GM23338 (cell line): ENCODE measurements around the gene IGSF5. TPM values are rescaled to one million over a fixed set of nuclear protein-coding genes. Genes with fewer than 3 reads are reported as not detected.

ENCODE experiments used
- ATAC-seq: fragments of 200-7000 bp; cut with Tn5 transposase; 3 replicates; pipeline ENCODE4 v1.9.1; 2020
- DNase-seq: peaks from one replicate; pipeline ENCODE4 v3.0.0-alpha.2; 2015; ENCODE audit warnings: low spot score
- H2AFZ ChIP-seq: fragments of 200-600 bp; sonication (generic); 2 replicates; pipeline ENCODE4 v1.8.0; 2016; ENCODE audit warnings: antibody characterized with exemption, mild to moderate bottlenecking, moderate library complexity
- H3F3A ChIP-seq: fragments of 200-600 bp; sonication (generic); replicated peaks from 2 replicates; pipeline ENCODE4 v1.8.0; 2017; ENCODE audit warnings: antibody characterized with exemption, mixed run types, low read depth
- H3K27ac ChIP-seq: fragments of 200-600 bp; sonication (generic); 2 replicates; pipeline ENCODE4 v1.6.1; 2016; ENCODE audit warnings: low read depth
- H3K27me3 ChIP-seq: fragments of 200-600 bp; sonication (generic); 2 replicates; pipeline ENCODE4 v1.8.0; 2016; ENCODE audit warnings: mild to moderate bottlenecking, mixed run types, moderate library complexity; ENCODE audit not compliant: insufficient read depth
- H3K36me3 ChIP-seq: fragments of 200-600 bp; sonication (generic); 2 replicates; pipeline ENCODE4 v1.8.0; 2016; ENCODE audit warnings: mild to moderate bottlenecking; ENCODE audit not compliant: insufficient read depth
- H3K4me1 ChIP-seq: fragments of 200-600 bp; sonication (generic); 2 replicates; pipeline ENCODE4 v1.8.0; 2016; ENCODE audit warnings: mild to moderate bottlenecking, moderate library complexity; ENCODE audit not compliant: insufficient read depth
- H3K4me2 ChIP-seq: fragments of 200-600 bp; sonication (generic); 2 replicates; pipeline ENCODE4 v1.7.1; 2017; ENCODE audit warnings: mixed run types
- H3K4me3 ChIP-seq: fragments of 200-600 bp; sonication (generic); 2 replicates; pipeline ENCODE4 v1.6.1; 2016; ENCODE audit warnings: mixed run types
- H3K79me2 ChIP-seq: fragments of 200-600 bp; sonication (generic); replicated peaks from 2 replicates; pipeline ENCODE4 v1.8.0; 2017; ENCODE audit warnings: mild to moderate bottlenecking; ENCODE audit not compliant: insufficient read depth
- H3K9me2 ChIP-seq: fragments of 200-600 bp; sonication (generic); 2 replicates; pipeline ENCODE4 v1.8.0; 2017; ENCODE audit not compliant: insufficient read depth
- H4K20me1 ChIP-seq: fragments of 200-600 bp; sonication (generic); replicated peaks from 2 replicates; pipeline ENCODE4 v1.8.0; 2017; ENCODE audit warnings: mild to moderate bottlenecking; ENCODE audit not compliant: insufficient read depth
- H3K27ac Mint-ChIP-seq: 2 replicates; pipeline ENCODE4 v1.8.0; 2020; ENCODE audit warnings: inconsistent platforms, mild to moderate bottlenecking, moderate library complexity, mixed read lengths
- H3K27me3 Mint-ChIP-seq: 3 replicates; pipeline ENCODE4 v1.8.0; 2022; ENCODE audit warnings: low read depth, mild to moderate bottlenecking, moderate library complexity, mixed read lengths, inconsistent platforms; ENCODE audit not compliant: insufficient read depth, poor library complexity
- H3K36me3 Mint-ChIP-seq: 3 replicates; pipeline ENCODE4 v1.8.0; 2021; ENCODE audit warnings: low read depth, mild to moderate bottlenecking, inconsistent platforms, moderate library complexity, mixed read lengths
- H3K4me1 Mint-ChIP-seq: 3 replicates; pipeline ENCODE4 v1.8.0; 2020; ENCODE audit warnings: mild to moderate bottlenecking, inconsistent platforms, mixed read lengths
- H3K4me3 Mint-ChIP-seq: 3 replicates; pipeline ENCODE4 v1.8.0; 2021; ENCODE audit warnings: moderate library complexity, mild to moderate bottlenecking, inconsistent platforms, mixed read lengths
- H3K9me3 Mint-ChIP-seq: 3 replicates; pipeline ENCODE4 v1.8.0; 2020; ENCODE audit warnings: moderate library complexity, mild to moderate bottlenecking, inconsistent platforms, mixed read lengths
- CREB1 ChIP-seq: fragments of 250-450 bp; sonication (Bioruptor Pico); IDR thresholded peaks from 2 replicates; pipeline ENCODE4 v1.5.0; 2020; ENCODE audit warnings: low read depth, mild to moderate bottlenecking, moderate library complexity
- EZH2 ChIP-seq: fragments of 200-600 bp; sonication (generic); IDR thresholded peaks from one replicate; pipeline ENCODE4 v1.8.0; 2017; ENCODE audit warnings: antibody characterized with exemption, mild to moderate bottlenecking, low read depth; ENCODE audit not compliant: unreplicated experiment
- EZH2phosphoT487 ChIP-seq: fragments of 200-600 bp; sonication (generic); IDR thresholded peaks from one replicate; pipeline ENCODE4 v1.8.1; 2018; ENCODE audit warnings: antibody characterized with exemption; ENCODE audit not compliant: unreplicated experiment
- JUNB ChIP-seq: IDR thresholded peaks from one replicate; pipeline ENCODE4 v1.6.1; 2016; ENCODE audit warnings: antibody characterized with exemption; ENCODE audit not compliant: unreplicated experiment
- NANOG ChIP-seq: IDR thresholded peaks from 2 replicates; pipeline ENCODE4 v1.6.1; 2016; ENCODE audit warnings: antibody characterized with exemption, borderline replicate concordance
- POLR2AphosphoS5 ChIP-seq: IDR thresholded peaks from 2 replicates; pipeline ENCODE4 v1.6.1; 2016; ENCODE audit warnings: antibody characterized with exemption, low read depth
- STAT1 ChIP-seq: IDR thresholded peaks from one replicate; pipeline ENCODE4 v1.6.1; 2016; ENCODE audit warnings: antibody characterized with exemption; ENCODE audit not compliant: unreplicated experiment
- ZNF114 ChIP-seq: fragments of 250-450 bp; sonication (Bioruptor Pico); IDR thresholded peaks from 2 replicates; pipeline ENCODE4 v1.5.0; 2020; ENCODE audit warnings: mild to moderate bottlenecking, moderate library complexity
- ZNF331 ChIP-seq: fragments of 250-450 bp; sonication (Bioruptor Pico); IDR thresholded peaks from 2 replicates; pipeline ENCODE4 v1.5.0; 2020; ENCODE audit warnings: low read depth, mild to moderate bottlenecking, moderate library complexity
- polyA plus RNA-seq: library from polyadenylated mRNA; unstranded; fragments of >200 nt; fragmentation: Nextera tagmentation; extraction: Ambion mirVana; gene quantifications from 2 replicates; pipeline ENCODE4 v1.2.1, GENCODE V29; 2016
- total RNA-seq: library from RNA; depleted of rRNA; stranded (reverse); fragments of >200 nt; shearing (Covaris generic); gene quantifications from 2 replicates; pipeline ENCODE4 v1.2.3, GENCODE V29; 2014
- TF ChIP-seq, protein P1 (sequence below): fragments of 250-450 bp; sonication (Bioruptor Pico); IDR thresholded peaks from 2 replicates; pipeline ENCODE4 v1.5.0; 2020; ENCODE audit warnings: mild to moderate bottlenecking, moderate library complexity
- TF ChIP-seq, protein P2 (sequence below), 2 experiments: fragments of 200-600 bp in 1 of 2; sonication (generic) in 1 of 2; conservative IDR thresholded peaks; 2 replicates each; pipeline versions ENCODE4 v1.5.1 to v1.6.1; 2016 to 2017; ENCODE audit warnings: antibody characterized with exemption in 2 of 2, low read depth in 2 of 2, mild to moderate bottlenecking in 2 of 2, moderate library complexity in 1 of 2
- TF ChIP-seq, protein P3 (sequence below): IDR thresholded peaks from 2 replicates; pipeline ENCODE4 v1.6.1; 2016; ENCODE audit warnings: antibody characterized with exemption

The IGSF5 gene
- total and polyA plus RNA-seq, 2 experiments from 2014 or later = 4.4 to 10.1 TPM

DNA sequence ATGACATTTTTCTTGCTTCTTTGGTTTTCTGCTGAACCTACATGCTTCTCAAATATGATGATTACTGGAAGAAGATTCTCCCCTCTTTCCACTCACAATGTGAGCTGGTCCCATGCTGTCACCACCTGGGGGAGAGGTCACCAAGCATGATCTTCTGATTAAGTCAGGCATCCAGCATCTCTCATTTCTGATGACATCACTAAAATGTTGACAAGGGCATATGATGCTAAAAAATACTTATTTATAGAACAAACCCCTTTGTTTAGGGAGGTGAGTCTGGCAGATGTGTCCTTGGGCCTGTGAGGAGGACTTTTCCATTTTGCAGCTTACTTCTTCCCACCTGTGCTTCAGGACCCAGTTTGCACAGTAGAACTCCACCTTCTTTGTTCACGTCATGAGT lies 80.3 kb downstream of the IGSF5 start:
- H2AFZ ChIP-seq = no peak overlapping the region
- no peak for ATAC-seq

DNA sequence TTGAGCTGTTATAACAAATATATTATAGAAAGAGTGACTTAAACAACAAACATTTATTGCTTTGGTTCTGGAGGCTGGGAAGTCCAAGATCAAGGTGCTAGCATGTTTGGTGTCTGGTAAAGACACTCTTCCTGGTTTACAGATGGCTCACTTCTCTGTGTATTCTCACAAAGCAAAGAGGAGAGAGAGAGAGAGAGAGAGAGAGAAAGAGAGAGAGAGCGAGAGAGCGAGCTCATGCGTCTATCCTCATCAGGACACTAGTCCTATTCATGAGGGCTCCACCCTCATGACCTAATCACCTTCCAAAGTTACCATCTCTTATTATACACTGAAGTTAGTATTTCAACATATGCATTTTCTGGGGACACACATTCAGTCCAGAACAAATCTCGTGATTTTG lies 89.6 kb downstream of the IGSF5 start:
- Histone ChIP-seq H3K36me3 (no peaks in the 10 kb centered on the region), H4K20me1 (no peaks in the 10 kb centered on the region), H3K9me2 (no peaks in the 10 kb centered on the region), H3K79me2 (no peaks in the 10 kb centered on the region), H3K4me1 (no peaks in the 10 kb centered on the region), H3K27ac (no peak overlapping the region), H3K4me3 (no peak overlapping the region), H3K27me3 (no peaks in the 10 kb centered on the region), H3K4me2 (no peak overlapping the region), H2AFZ (no peak overlapping the region), H3F3A (no peaks in the 10 kb centered on the region)
- no peak for ATAC-seq
- no peak for DNase-seq
- H3K27me3 Mint-ChIP-seq = no peaks in the 10 kb centered on the region
- no peaks in the 10 kb centered on the region for H3K36me3 Mint-ChIP-seq
- 0 out of 3 replicates have a peak, but pooled peaks cover 3% of the 10 kb centered on the region for H3K4me1 Mint-ChIP-seq
- H3K9me3 Mint-ChIP-seq = no peaks in the 10 kb centered on the region
- H3K4me3 Mint-ChIP-seq = no peak overlapping the region
- H3K27ac Mint-ChIP-seq = no peak overlapping the region
- no peak for TF ChIP-seq NANOG
- no peak for TF ChIP-seq JUNB
- TF ChIP-seq EZH2phosphoT487 = no peak
- TF ChIP-seq CREB1 (CRISPR knock-in tag) = no peak
- TF ChIP-seq, protein P1, sequence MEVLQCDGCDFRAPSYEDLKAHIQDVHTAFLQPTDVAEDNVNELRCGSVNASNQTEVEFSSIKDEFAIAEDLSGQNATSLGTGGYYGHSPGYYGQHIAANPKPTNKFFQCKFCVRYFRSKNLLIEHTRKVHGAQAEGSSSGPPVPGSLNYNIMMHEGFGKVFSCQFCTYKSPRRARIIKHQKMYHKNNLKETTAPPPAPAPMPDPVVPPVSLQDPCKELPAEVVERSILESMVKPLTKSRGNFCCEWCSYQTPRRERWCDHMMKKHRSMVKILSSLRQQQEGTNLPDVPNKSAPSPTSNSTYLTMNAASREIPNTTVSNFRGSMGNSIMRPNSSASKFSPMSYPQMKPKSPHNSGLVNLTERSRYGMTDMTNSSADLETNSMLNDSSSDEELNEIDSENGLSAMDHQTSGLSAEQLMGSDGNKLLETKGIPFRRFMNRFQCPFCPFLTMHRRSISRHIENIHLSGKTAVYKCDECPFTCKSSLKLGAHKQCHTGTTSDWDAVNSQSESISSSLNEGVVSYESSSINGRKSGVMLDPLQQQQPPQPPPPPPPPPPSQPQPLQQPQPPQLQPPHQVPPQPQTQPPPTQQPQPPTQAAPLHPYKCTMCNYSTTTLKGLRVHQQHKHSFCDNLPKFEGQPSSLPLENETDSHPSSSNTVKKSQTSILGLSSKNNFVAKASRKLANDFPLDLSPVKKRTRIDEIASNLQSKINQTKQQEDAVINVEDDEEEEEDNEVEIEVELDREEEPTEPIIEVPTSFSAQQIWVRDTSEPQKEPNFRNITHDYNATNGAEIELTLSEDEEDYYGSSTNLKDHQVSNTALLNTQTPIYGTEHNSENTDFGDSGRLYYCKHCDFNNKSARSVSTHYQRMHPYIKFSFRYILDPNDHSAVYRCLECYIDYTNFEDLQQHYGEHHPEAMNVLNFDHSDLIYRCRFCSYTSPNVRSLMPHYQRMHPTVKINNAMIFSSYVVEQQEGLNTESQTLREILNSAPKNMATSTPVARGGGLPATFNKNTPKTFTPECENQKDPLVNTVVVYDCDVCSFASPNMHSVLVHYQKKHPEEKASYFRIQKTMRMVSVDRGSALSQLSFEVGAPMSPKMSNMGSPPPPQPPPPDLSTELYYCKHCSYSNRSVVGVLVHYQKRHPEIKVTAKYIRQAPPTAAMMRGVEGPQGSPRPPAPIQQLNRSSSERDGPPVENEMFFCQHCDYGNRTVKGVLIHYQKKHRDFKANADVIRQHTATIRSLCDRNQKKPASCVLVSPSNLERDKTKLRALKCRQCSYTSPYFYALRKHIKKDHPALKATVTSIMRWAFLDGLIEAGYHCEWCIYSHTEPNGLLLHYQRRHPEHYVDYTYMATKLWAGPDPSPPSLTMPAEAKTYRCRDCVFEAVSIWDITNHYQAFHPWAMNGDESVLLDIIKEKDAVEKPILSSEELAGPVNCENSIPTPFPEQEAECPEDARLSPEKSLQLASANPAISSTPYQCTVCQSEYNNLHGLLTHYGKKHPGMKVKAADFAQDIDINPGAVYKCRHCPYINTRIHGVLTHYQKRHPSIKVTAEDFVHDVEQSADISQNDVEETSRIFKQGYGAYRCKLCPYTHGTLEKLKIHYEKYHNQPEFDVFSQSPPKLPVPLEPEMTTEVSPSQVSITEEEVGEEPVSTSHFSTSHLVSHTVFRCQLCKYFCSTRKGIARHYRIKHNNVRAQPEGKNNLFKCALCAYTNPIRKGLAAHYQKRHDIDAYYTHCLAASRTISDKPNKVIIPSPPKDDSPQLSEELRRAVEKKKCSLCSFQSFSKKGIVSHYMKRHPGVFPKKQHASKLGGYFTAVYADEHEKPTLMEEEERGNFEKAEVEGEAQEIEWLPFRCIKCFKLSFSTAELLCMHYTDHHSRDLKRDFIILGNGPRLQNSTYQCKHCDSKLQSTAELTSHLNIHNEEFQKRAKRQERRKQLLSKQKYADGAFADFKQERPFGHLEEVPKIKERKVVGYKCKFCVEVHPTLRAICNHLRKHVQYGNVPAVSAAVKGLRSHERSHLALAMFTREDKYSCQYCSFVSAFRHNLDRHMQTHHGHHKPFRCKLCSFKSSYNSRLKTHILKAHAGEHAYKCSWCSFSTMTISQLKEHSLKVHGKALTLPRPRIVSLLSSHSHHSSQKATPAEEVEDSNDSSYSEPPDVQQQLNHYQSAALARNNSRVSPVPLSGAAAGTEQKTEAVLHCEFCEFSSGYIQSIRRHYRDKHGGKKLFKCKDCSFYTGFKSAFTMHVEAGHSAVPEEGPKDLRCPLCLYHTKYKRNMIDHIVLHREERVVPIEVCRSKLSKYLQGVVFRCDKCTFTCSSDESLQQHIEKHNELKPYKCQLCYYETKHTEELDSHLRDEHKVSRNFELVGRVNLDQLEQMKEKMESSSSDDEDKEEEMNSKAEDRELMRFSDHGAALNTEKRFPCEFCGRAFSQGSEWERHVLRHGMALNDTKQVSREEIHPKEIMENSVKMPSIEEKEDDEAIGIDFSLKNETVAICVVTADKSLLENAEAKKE = no peak
- no peak for TF ChIP-seq POLR2AphosphoS5
- no peak for TF ChIP-seq EZH2
- no peak for TF ChIP-seq ZNF331
- no peak for TF ChIP-seq STAT1
- TF ChIP-seq, protein P2, sequence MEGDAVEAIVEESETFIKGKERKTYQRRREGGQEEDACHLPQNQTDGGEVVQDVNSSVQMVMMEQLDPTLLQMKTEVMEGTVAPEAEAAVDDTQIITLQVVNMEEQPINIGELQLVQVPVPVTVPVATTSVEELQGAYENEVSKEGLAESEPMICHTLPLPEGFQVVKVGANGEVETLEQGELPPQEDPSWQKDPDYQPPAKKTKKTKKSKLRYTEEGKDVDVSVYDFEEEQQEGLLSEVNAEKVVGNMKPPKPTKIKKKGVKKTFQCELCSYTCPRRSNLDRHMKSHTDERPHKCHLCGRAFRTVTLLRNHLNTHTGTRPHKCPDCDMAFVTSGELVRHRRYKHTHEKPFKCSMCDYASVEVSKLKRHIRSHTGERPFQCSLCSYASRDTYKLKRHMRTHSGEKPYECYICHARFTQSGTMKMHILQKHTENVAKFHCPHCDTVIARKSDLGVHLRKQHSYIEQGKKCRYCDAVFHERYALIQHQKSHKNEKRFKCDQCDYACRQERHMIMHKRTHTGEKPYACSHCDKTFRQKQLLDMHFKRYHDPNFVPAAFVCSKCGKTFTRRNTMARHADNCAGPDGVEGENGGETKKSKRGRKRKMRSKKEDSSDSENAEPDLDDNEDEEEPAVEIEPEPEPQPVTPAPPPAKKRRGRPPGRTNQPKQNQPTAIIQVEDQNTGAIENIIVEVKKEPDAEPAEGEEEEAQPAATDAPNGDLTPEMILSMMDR (conservative IDR thresholded peaks at IDR 0.05; ENCODE audit: low read depth in 2 of 2) = no peak
- no peak for TF ChIP-seq ZNF114 (CRISPR knock-in tag)

More for the DNA sequence above, 80.3 kb downstream of the IGSF5 start:
- H4K20me1 ChIP-seq = no peaks in the 10 kb centered on the region
- H3F3A ChIP-seq = no peaks in the 10 kb centered on the region
- no peaks in the 10 kb centered on the region for H3K79me2 ChIP-seq
- Mint-ChIP-seq H3K4me3 (no peak overlapping the region), H3K9me3 (no peaks in the 10 kb centered on the region), H3K27me3 (peaks cover 4% of the 10 kb centered on the region), H3K27ac (no peak overlapping the region), H3K4me1 (no peaks in the 10 kb centered on the region), H3K36me3 (no peaks in the 10 kb centered on the region)
- no peak for DNase-seq
- no peaks in the 10 kb centered on the region for H3K36me3 ChIP-seq
- 0 out of 2 replicates have a peak, but pooled peaks cover 12% of the 10 kb centered on the region for H3K9me2 ChIP-seq
- no peaks in the 10 kb centered on the region for H3K27me3 ChIP-seq
- TF ChIP-seq POLR2AphosphoS5 = no peak
- no peak for TF ChIP-seq EZH2
- TF ChIP-seq, protein P3, sequence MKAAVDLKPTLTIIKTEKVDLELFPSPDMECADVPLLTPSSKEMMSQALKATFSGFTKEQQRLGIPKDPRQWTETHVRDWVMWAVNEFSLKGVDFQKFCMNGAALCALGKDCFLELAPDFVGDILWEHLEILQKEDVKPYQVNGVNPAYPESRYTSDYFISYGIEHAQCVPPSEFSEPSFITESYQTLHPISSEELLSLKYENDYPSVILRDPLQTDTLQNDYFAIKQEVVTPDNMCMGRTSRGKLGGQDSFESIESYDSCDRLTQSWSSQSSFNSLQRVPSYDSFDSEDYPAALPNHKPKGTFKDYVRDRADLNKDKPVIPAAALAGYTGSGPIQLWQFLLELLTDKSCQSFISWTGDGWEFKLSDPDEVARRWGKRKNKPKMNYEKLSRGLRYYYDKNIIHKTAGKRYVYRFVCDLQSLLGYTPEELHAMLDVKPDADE = no peak
- TF ChIP-seq NANOG = no peak
- no peak overlapping the region for H3K27ac ChIP-seq
- no peak overlapping the region for H3K4me3 ChIP-seq
- no peak overlapping the region for H3K4me2 ChIP-seq
- no peaks in the 10 kb centered on the region for H3K4me1 ChIP-seq
